CD14-positive monocyte (primary cell): ENCODE data around the gene NRF1. TPM values are rescaled to one million over a fixed set of nuclear protein-coding genes. Genes with fewer than 3 reads are reported as not detected.
A peak's percentile ranks its signal among the peaks of the same experiment; 100 is the strongest.

Source experiments
- DNase-seq, 3 donors: peaks; one replicate each; pipeline ENCODE4 v3.0.0-alpha.2; 2011 to 2022
- H2AFZ ChIP-seq: 2 replicates; pipeline ENCODE4 v1.6.0; 2012; ENCODE audit warnings: mild to moderate bottlenecking, low read depth, low read length, inconsistent platforms; ENCODE audit not compliant: insufficient read depth, poor library complexity, severe bottlenecking
- H3K27ac ChIP-seq, 2 donors: 1 replicate in 1 of 2; 2 replicates in 1 of 2; pipeline ENCODE4 v1.5.1; 2012 to 2013; ENCODE audit warnings: low read length in 2 of 2, control low read depth in 1 of 2, inconsistent platforms in 1 of 2, low read depth in 1 of 2, mild to moderate bottlenecking in 1 of 2
- H3K27me3 ChIP-seq, 2 donors: one replicate each; pipeline versions ENCODE4 v1.6.0 to v1.6.1; 2011 to 2013; ENCODE audit warnings: low read length in 2 of 2; ENCODE audit not compliant: control insufficient read depth in 2 of 2, insufficient read depth in 2 of 2
- H3K36me3 ChIP-seq, 2 donors: replicated peaks in 1 of 2; 1 replicate in 1 of 2; 2 replicates in 1 of 2; pipeline versions ENCODE4 v1.5.1 to v1.6.1; 2012 to 2013; ENCODE audit warnings: low read length in 2 of 2, control low read depth in 1 of 2, inconsistent platforms in 1 of 2, mild to moderate bottlenecking in 1 of 2; ENCODE audit not compliant: insufficient read depth in 2 of 2, control insufficient read depth in 1 of 2
- H3K4me1 ChIP-seq, 2 donors: 1 replicate in 1 of 2; 2 replicates in 1 of 2; pipeline versions ENCODE4 v1.5.1 to v1.6.1; 2012 to 2013; ENCODE audit warnings: low read length in 2 of 2, control low read depth in 1 of 2, inconsistent platforms in 1 of 2, mild to moderate bottlenecking in 1 of 2, moderate library complexity in 1 of 2; ENCODE audit not compliant: insufficient read depth in 2 of 2, control insufficient read depth in 1 of 2
- H3K4me2 ChIP-seq: replicated peaks from 2 replicates; pipeline ENCODE3; 2012; ENCODE audit warnings: low read length, moderate library complexity, mild to moderate bottlenecking; ENCODE audit not compliant: poor library complexity, severe bottlenecking; ENCODE audit errors: extremely low read depth
- H3K4me3 ChIP-seq, 3 experiments: fragments of 200-600 bp in 1 of 3; sonication (generic) in 1 of 3; replicated peaks in 1 of 3; 1 replicate in 2 of 3; 2 replicates in 1 of 3; pipeline ENCODE4 v1.5.1; 2011 to 2013; ENCODE audit warnings: low read length in 3 of 3, mild to moderate bottlenecking in 3 of 3, control low read depth in 2 of 3, low read depth in 2 of 3, inconsistent platforms in 1 of 3, moderate library complexity in 1 of 3
- H3K79me2 ChIP-seq: 2 replicates; pipeline ENCODE4 v1.6.0; 2012; ENCODE audit warnings: mild to moderate bottlenecking, control low read depth, inconsistent platforms, low read length, moderate library complexity; ENCODE audit not compliant: insufficient read depth
- H3K9ac ChIP-seq: 2 replicates; pipeline ENCODE4 v1.6.0; 2017; ENCODE audit warnings: low read length, mild to moderate bottlenecking; ENCODE audit not compliant: insufficient read depth, poor library complexity, severe bottlenecking
- H3K9me3 ChIP-seq, 2 donors: replicated peaks in 1 of 2; 1 replicate in 1 of 2; 2 replicates in 1 of 2; pipeline versions ENCODE4 v1.5.1 to v1.6.1; 2012 to 2013; ENCODE audit warnings: low read length in 2 of 2, control low read depth in 1 of 2; ENCODE audit not compliant: control insufficient read depth in 1 of 2, insufficient read depth in 1 of 2
- H4K20me1 ChIP-seq: 2 replicates; pipeline ENCODE4 v1.6.0; 2012; ENCODE audit warnings: mild to moderate bottlenecking, low read length, control low read depth, moderate library complexity; ENCODE audit not compliant: insufficient read depth
- H3K27ac Mint-ChIP-seq, 7 donors: one replicate each; pipeline ENCODE4 v1.8.0; 2020; ENCODE audit warnings: mild to moderate bottlenecking in 7 of 7, mixed read lengths in 7 of 7, moderate library complexity in 6 of 7, inconsistent platforms in 2 of 7
- H3K27me3 Mint-ChIP-seq, 3 donors: one replicate each; pipeline ENCODE4 v1.8.0; 2021 to 2022; ENCODE audit warnings: low read depth in 3 of 3, mild to moderate bottlenecking in 3 of 3, mixed read lengths in 3 of 3, moderate library complexity in 3 of 3, inconsistent platforms in 1 of 3
- H3K36me3 Mint-ChIP-seq, 2 donors: one replicate each; pipeline ENCODE4 v1.8.0; 2020; ENCODE audit warnings: mixed read lengths in 2 of 2, inconsistent platforms in 1 of 2, mild to moderate bottlenecking in 1 of 2
- H3K4me1 Mint-ChIP-seq: one replicate; pipeline ENCODE4 v1.8.0; 2020; ENCODE audit warnings: mild to moderate bottlenecking, mixed read lengths
- H3K4me3 Mint-ChIP-seq, 2 donors: one replicate each; pipeline ENCODE4 v1.8.0; 2020; ENCODE audit warnings: mild to moderate bottlenecking in 2 of 2, mixed read lengths in 2 of 2, moderate library complexity in 1 of 2
- H3K9me3 Mint-ChIP-seq, 7 donors: one replicate each; pipeline ENCODE4 v1.8.0; 2020 to 2022; ENCODE audit warnings: mixed read lengths in 7 of 7, mild to moderate bottlenecking in 6 of 7, moderate library complexity in 6 of 7, inconsistent platforms in 2 of 7
- CTCF ChIP-seq: fragments of 200-600 bp; IDR thresholded peaks from one replicate; pipeline ENCODE4 v1.8.0; 2022; ENCODE audit warnings: antibody characterized with exemption, mild to moderate bottlenecking
- WGBS: methylation state at CpG from one replicate; pipeline ENCODE4 v1.1.5; 2013; ENCODE audit warnings: missing lambda C conversion rate; ENCODE audit not compliant: insufficient coverage; 5-methylcytosine and 5-hydroxymethylcytosine counted together
- intact Hi-C, 2 donors: fragments of 100-400 bp; cut with micrococcal nuclease; formaldehyde crosslinking; loops; one replicate each; pipeline versions ENCODE4 v1.15.0 to v1.15.1; 2023
- polyA plus RNA-seq, 3 donors: library from polyadenylated mRNA; depleted of rRNA in 1 of 3; unstranded in 2 of 3; stranded (reverse) in 1 of 3; fragments of 300-500 nt in 2 of 3; fragments of >200 nt in 1 of 3; fragmentation: Illumina TruSeq in 2 of 3; gene quantifications; 1 replicate in 2 of 3; 2 replicates in 1 of 3; pipeline ENCODE4 v1.2.3, GENCODE V29; 2012 to 2021

Gene NRF1
- polyA plus RNA-seq, 3 donors = 5.1 to 14.0 (median 7.7) TPM

- Histone ChIP-seq H3K27ac (no peak overlapping the region), H2AFZ (no peak overlapping the region), H3K9ac (no peak overlapping the region), H3K9me3 (no peaks in the 10 kb centered on the region), H3K4me2 (no peak overlapping the region), H3K4me3 (no peak overlapping the region), H3K79me2 (no peaks in the 10 kb centered on the region), H3K27me3 (no peaks in the 10 kb centered on the region), H3K4me1 (no peaks in the 10 kb centered on the region), H4K20me1 (no peaks in the 10 kb centered on the region), H3K36me3 (peaks cover 29 to 88% of the 10 kb centered on the region in 2 donors)
- H3K27ac Mint-ChIP-seq = peak overlapping the region in 1 of 7 donors; percentile 6
- H3K36me3 Mint-ChIP-seq = peaks cover 61 to 69% of the 10 kb centered on the region in 2 donors
- no peak overlapping the region for H3K4me3 Mint-ChIP-seq
- no peak for DNase-seq
- H3K4me1 Mint-ChIP-seq = no peaks in the 10 kb centered on the region
- WGBS = 100% methylated on average over 2 of the region's 4 CpGs
- intact Hi-C loops = no loop called here
- no peaks in the 10 kb centered on the region for H3K9me3 Mint-ChIP-seq
- peaks cover 0 to 3% (median 1%) of the 10 kb centered on the region in 3 donors for H3K27me3 Mint-ChIP-seq
- no peak for TF ChIP-seq CTCF
These were observed 137.0 kb downstream of the NRF1 start for GRCh38 chr7:129748356-129749109.

DNA sequence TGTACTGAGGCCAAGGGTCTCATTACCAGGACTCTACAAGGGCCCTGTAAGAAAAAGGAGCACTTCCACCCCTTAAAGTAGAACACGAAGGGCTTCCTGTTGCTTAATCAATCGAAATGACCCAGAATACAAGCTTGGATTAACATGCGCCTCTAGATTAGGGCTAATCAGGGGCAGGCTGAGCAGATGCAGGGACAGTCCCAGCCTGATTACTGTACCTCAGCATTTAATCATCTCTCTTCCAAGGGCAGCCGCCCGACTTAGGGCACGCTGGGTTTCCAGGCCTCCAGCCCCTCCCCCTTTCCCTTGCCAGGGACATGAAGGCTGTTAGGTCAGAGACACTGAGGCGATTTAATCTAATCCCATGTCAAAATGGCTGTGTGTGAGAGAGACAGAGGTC lies 138.6 kb downstream of the NRF1 start:
- Histone ChIP-seq H3K27ac (no peak overlapping the region), H3K9me3 (no peaks in the 10 kb centered on the region), H2AFZ (no peak overlapping the region), H3K79me2 (no peaks in the 10 kb centered on the region), H3K4me1 (no peaks in the 10 kb centered on the region), H3K4me3 (no peak overlapping the region), H3K36me3 (peaks cover 27 to 85% of the 10 kb centered on the region in 2 donors), H3K27me3 (no peaks in the 10 kb centered on the region), H4K20me1 (no peaks in the 10 kb centered on the region), H3K4me2 (no peak overlapping the region), H3K9ac (no peak overlapping the region)
- no peak for DNase-seq
- no peak for TF ChIP-seq CTCF
- peaks cover 50 to 64% of the 10 kb centered on the region in 2 donors for H3K36me3 Mint-ChIP-seq
- H3K4me3 Mint-ChIP-seq = no peak overlapping the region
- peaks cover 0 to 3% (median 1%) of the 10 kb centered on the region in 3 donors for H3K27me3 Mint-ChIP-seq
- 20% methylated on average over 1 of the region's 7 CpGs for WGBS
- intact Hi-C loops = no loop called here
- H3K27ac Mint-ChIP-seq = peak overlapping the region in 1 of 7 donors; percentile 54
- no peaks in the 10 kb centered on the region for H3K9me3 Mint-ChIP-seq
- no peaks in the 10 kb centered on the region for H3K4me1 Mint-ChIP-seq
